Fibroblast of lung (primary cell): ENCODE measurements around the gene CPTP. TPM values are rescaled to one million over a fixed set of nuclear protein-coding genes. Genes with fewer than 3 reads are reported as not detected.

Source experiments
- DNase-seq, 2 donors: peaks; one replicate each; pipeline versions ENCODE4 v3.0.0 to v3.0.0-alpha.2; 2010; ENCODE audit warnings: low read depth in 2 of 2
- H2AFZ ChIP-seq: 2 replicates; pipeline ENCODE4 v1.5.1; 2012; ENCODE audit warnings: low read length, control low read depth, inconsistent platforms
- H3K27ac ChIP-seq: 2 replicates; pipeline ENCODE4 v1.5.1; 2011; ENCODE audit warnings: low read length, control low read depth; ENCODE audit not compliant: insufficient read depth
- H3K27me3 ChIP-seq: 2 replicates; pipeline ENCODE4 v1.5.1; 2011; ENCODE audit warnings: mild to moderate bottlenecking, low read length; ENCODE audit not compliant: control insufficient read depth, insufficient read depth
- H3K36me3 ChIP-seq: 2 replicates; pipeline ENCODE4 v1.5.1; 2011; ENCODE audit warnings: low read length; ENCODE audit not compliant: control insufficient read depth, insufficient read depth
- H3K4me1 ChIP-seq: 2 replicates; pipeline ENCODE4 v1.5.1; 2011; ENCODE audit warnings: low read length; ENCODE audit not compliant: control insufficient read depth, insufficient read depth; ENCODE audit errors: extremely low read depth
- H3K4me2 ChIP-seq: 2 replicates; pipeline ENCODE4 v1.5.1; 2011; ENCODE audit warnings: low read length, control low read depth; ENCODE audit not compliant: insufficient read depth; ENCODE audit errors: extremely low read depth
- H3K4me3 ChIP-seq, 4 experiments: fragments of 200-600 bp in 1 of 4; sonication (generic) in 1 of 4; replicated peaks in 1 of 4; 2 replicates each; pipeline ENCODE4 v1.5.1; 2011 to 2016; ENCODE audit warnings: low read length in 4 of 4, low read depth in 3 of 4, mild to moderate bottlenecking in 3 of 4, control low read depth in 2 of 4, inconsistent platforms in 1 of 4, mixed read lengths in 1 of 4; ENCODE audit not compliant: insufficient read depth in 1 of 4; ENCODE audit errors: control extremely low read depth in 1 of 4
- H3K79me2 ChIP-seq: 2 replicates; pipeline ENCODE4 v1.5.1; 2012; ENCODE audit warnings: mild to moderate bottlenecking, low read length, inconsistent platforms; ENCODE audit not compliant: control insufficient read depth, insufficient read depth
- H3K9ac ChIP-seq: 2 replicates; pipeline ENCODE4 v1.5.1; 2011; ENCODE audit warnings: mild to moderate bottlenecking, low read length, control low read depth; ENCODE audit not compliant: insufficient read depth
- H3K9me3 ChIP-seq: 2 replicates; pipeline ENCODE4 v1.5.1; 2012; ENCODE audit warnings: low read depth, low read length; ENCODE audit not compliant: control insufficient read depth, insufficient read depth
- H4K20me1 ChIP-seq: 2 replicates; pipeline ENCODE4 v1.5.1; 2011; ENCODE audit warnings: low read length; ENCODE audit not compliant: control insufficient read depth, insufficient read depth; ENCODE audit errors: extremely low read depth
- EZH2 ChIP-seq: IDR thresholded peaks from 2 replicates; pipeline ENCODE4 v1.5.1; 2012; ENCODE audit warnings: low read length, control low read depth, mild to moderate bottlenecking; ENCODE audit errors: missing control alignments
- polyA plus RNA-seq, 2 donors: library from polyadenylated mRNA; depleted of rRNA in 1 of 2; stranded (reverse) in 1 of 2; unstranded in 1 of 2; fragments of >200 nt; gene quantifications; 2 replicates each; pipeline ENCODE4 v1.2.1, GENCODE V29; 2011 to 2012; ENCODE audit warnings: missing spikeins in 1 of 2
- total RNA-seq: library from RNA; depleted of rRNA; stranded (reverse); fragments of >200 nt; gene quantifications from 2 replicates; pipeline ENCODE4 v1.2.1, GENCODE V29; 2014
- TF ChIP-seq, protein P1 (sequence below), 2 donors: IDR thresholded peaks in 1 of 2; conservative IDR thresholded peaks in 1 of 2; 1 replicate in 1 of 2; 2 replicates in 1 of 2; pipeline ENCODE4 v1.5.1; 2011 to 2012; ENCODE audit warnings: low read length in 2 of 2, control low read depth in 1 of 2, inconsistent platforms in 1 of 2, low read depth in 1 of 2, mild to moderate bottlenecking in 1 of 2

CPTP gene
- total and polyA plus RNA-seq, 2 donors (not counting 1 experiment from before 2014, with no cell fraction given) = 6.0 to 10.1 TPM

DNA sequence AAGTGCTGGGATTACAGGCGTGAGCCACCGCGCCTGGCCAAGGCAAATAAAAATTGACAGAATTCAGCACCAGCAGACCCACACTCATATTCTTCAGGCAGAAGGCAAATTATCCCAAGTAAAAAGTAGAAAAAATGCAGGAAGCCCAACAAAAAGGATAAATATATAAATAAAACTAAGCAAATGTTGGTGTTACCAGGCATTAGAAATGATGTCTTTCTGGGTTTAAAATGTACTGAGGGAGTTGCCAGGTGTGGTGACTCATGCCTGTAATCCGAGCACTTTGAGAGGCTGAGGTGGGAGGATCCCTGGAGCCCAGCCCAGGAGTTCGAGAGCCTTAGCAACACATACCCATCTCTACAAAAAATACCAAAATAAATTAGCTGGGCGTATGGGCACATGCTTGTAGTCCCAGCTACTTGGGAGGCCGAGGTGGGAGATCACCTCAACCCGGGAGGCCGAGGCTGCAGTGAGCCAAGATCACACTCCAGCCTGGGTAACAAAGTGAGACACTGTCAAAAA lies 6.4 kb upstream of the CPTP start:
- no peaks in the 10 kb centered on the region for H3K27me3 ChIP-seq
- TF ChIP-seq EZH2 = no peak
- TF ChIP-seq, protein P1, sequence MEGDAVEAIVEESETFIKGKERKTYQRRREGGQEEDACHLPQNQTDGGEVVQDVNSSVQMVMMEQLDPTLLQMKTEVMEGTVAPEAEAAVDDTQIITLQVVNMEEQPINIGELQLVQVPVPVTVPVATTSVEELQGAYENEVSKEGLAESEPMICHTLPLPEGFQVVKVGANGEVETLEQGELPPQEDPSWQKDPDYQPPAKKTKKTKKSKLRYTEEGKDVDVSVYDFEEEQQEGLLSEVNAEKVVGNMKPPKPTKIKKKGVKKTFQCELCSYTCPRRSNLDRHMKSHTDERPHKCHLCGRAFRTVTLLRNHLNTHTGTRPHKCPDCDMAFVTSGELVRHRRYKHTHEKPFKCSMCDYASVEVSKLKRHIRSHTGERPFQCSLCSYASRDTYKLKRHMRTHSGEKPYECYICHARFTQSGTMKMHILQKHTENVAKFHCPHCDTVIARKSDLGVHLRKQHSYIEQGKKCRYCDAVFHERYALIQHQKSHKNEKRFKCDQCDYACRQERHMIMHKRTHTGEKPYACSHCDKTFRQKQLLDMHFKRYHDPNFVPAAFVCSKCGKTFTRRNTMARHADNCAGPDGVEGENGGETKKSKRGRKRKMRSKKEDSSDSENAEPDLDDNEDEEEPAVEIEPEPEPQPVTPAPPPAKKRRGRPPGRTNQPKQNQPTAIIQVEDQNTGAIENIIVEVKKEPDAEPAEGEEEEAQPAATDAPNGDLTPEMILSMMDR (conservative IDR thresholded peaks at IDR 0.05 in 1 of 2, IDR thresholded peaks at IDR 0.05 in 1 of 2; ENCODE audit: low read depth in 1 of 2, low read length in 2 of 2) = no peak
- H2AFZ ChIP-seq = no peak overlapping the region
- no peaks in the 10 kb centered on the region for H3K9me3 ChIP-seq
- peaks cover 33% of the 10 kb centered on the region for H3K36me3 ChIP-seq
- no peak overlapping the region for H3K4me2 ChIP-seq
- peak overlapping the region; percentile 77 for H3K27ac ChIP-seq
- H4K20me1 ChIP-seq = no peaks in the 10 kb centered on the region
- H3K4me3 ChIP-seq = no peak overlapping the region
- peaks cover 61% of the 10 kb centered on the region for H3K79me2 ChIP-seq
- peak; percentile 94 to 96 for DNase-seq
- H3K4me1 ChIP-seq = peaks cover 20% of the 10 kb centered on the region
- H3K9ac ChIP-seq = no peak overlapping the region

DNA sequence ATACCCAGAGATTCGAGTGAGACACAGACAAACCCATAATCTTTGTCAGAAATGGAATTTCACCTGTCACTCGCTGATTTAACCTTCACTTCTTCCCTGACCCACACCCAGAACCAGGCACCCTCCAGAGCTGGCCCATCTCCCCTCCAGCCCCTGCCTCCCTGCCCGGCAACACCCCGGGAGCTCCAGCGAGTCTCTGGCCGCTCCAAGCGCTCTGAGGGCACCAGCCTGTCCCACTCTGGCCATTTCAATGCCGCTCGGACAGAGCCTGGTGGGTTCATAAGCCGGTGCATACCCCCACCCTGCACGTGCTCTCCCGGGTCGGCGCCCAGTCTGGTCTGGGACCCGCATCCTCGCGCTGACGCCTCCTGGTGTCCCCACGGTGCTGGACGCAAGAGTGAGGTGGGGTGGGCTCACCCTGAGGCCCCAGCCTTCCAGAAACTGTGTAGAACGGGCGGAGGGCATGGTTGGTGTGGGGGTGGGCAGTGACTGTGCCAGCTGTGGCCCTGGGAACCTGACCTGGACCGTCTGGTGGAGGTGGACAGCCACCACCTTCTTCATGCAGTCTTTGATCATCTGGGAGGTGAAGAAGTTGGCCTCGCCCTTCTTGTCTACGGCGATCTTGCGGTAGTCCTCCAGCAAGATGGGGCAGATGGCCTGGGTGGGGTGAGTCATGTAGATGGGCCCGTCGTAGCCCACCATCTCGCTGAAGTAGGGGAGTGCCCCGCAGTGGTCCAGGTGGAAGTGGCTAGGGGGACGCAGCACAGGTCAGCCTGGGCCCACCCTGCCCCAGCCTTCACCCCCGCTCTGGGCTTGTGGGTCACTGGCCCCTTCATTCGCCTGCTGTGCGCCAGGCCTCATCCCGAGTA lies 5.6 kb upstream of the CPTP start:
- no peaks in the 10 kb centered on the region for H3K27me3 ChIP-seq
- H2AFZ ChIP-seq = no peak overlapping the region
- DNase-seq = no peak
- no peaks in the 10 kb centered on the region for H4K20me1 ChIP-seq
- peaks cover 24% of the 10 kb centered on the region for H3K36me3 ChIP-seq
- TF ChIP-seq, protein P1 (conservative IDR thresholded peaks at IDR 0.05 in 1 of 2, IDR thresholded peaks at IDR 0.05 in 1 of 2; ENCODE audit: low read depth in 1 of 2, low read length in 2 of 2) = no peak
- TF ChIP-seq EZH2 = no peak
- H3K4me1 ChIP-seq = peaks cover 25% of the 10 kb centered on the region
- H3K9me3 ChIP-seq = no peaks in the 10 kb centered on the region
- no peak overlapping the region for H3K4me2 ChIP-seq
- H3K79me2 ChIP-seq = peaks cover 66% of the 10 kb centered on the region
- no peak overlapping the region for H3K4me3 ChIP-seq
- peak overlapping the region; percentile 77 for H3K27ac ChIP-seq
- no peak overlapping the region for H3K9ac ChIP-seq

DNA sequence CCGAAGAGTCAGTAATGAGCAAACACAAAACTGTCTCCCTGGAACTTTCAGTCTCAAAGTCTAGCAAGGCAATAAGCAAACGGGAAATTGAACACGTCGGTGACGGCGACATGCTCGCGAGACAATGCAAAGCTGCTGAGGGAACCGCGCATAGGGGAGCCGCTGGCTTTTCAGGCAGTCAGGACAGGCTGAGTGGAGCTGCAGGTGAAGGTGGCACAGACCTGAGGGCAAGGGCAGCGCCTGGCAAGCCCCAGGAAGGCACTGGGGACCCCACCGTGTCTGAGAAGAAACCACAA lies 5.0 kb upstream of the CPTP start:
- Histone ChIP-seq H3K36me3 (peaks cover 20% of the 10 kb centered on the region), H3K27me3 (no peaks in the 10 kb centered on the region), H3K27ac (no peak overlapping the region), H3K4me3 (no peak overlapping the region), H4K20me1 (no peaks in the 10 kb centered on the region), H3K9ac (no peak overlapping the region), H3K4me2 (no peak overlapping the region), H3K9me3 (no peaks in the 10 kb centered on the region), H3K79me2 (peaks cover 69% of the 10 kb centered on the region), H3K4me1 (peaks cover 25% of the 10 kb centered on the region), H2AFZ (no peak overlapping the region)
- no peak for DNase-seq
- TF ChIP-seq EZH2 = no peak
- TF ChIP-seq, protein P1 (conservative IDR thresholded peaks at IDR 0.05 in 1 of 2, IDR thresholded peaks at IDR 0.05 in 1 of 2; ENCODE audit: low read depth in 1 of 2, low read length in 2 of 2) = no peak
